Endothelial cell of umbilical vein (primary cell): ENCODE results near the gene CASK.

Experiments
- CTCF ChIP-seq, 2 donors: IDR thresholded peaks; 1 replicate in 1 of 2; 2 replicates in 1 of 2; pipeline ENCODE4 v1.5.1; 2011; ENCODE audit warnings: low read length in 2 of 2, mild to moderate bottlenecking in 2 of 2, moderate library complexity in 2 of 2, control low read depth in 1 of 2, inconsistent platforms in 1 of 2, low read depth in 1 of 2; ENCODE audit not compliant: insufficient read depth in 1 of 2; ENCODE audit errors: extremely low read depth in 1 of 2
- EZH2 ChIP-seq: IDR thresholded peaks from 2 replicates; pipeline ENCODE4 v1.6.1; 2012; ENCODE audit warnings: borderline replicate concordance, low read depth, mild to moderate bottlenecking, moderate library complexity, low read length, inconsistent platforms; ENCODE audit not compliant: severe bottlenecking
- JUN ChIP-seq: IDR thresholded peaks from 2 replicates; pipeline ENCODE4 v1.6.1; 2011; ENCODE audit warnings: borderline replicate concordance, low read depth; ENCODE audit not compliant: insufficient read length, insufficient read depth
- POLR2A ChIP-seq: IDR thresholded peaks from 2 replicates; pipeline ENCODE4 v1.6.1; 2012; ENCODE audit warnings: low read depth, mild to moderate bottlenecking, control low read depth, low read length

DNA sequence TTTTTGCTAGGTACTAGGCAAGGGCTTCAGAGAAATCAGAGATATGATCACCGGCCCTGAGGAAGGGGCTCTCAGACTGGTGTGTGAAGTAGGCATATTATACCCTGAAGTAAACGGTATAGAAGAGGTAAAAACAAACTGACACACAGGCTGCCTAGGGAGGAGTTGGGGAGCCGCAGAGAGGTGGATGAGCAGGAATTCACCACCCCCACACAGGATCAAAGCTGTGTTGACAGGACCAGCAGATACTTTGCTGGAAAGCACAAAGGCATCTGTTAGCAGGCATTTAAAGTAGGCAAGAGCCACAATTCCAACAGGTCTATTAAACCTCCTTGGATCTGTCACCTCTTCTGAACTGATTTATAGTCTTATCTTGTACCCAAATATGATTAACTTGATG is 306.4 kb downstream of the CASK start:
- TF ChIP-seq CTCF (IDR thresholded peaks at IDR 0.05; ENCODE audit: extremely low read depth in 1 of 2, insufficient read depth in 1 of 2, low read depth in 1 of 2, low read length in 2 of 2): no peak
- TF ChIP-seq EZH2: no peak
- TF ChIP-seq JUN: no peak
- TF ChIP-seq POLR2A: no peak
